K562 (cell line): Measurements from ENCODE around the gene CBY2. TPM values are rescaled to one million over a fixed set of nuclear protein-coding genes. Genes with fewer than 3 reads are reported as not detected.
"Not testable (repeated sequence)": the region's sequence is repeated elsewhere in the genome, so short reads cannot be mapped to it uniquely, and the experiment has no call there.

Source experiments
- ATAC-seq: fragments of 200-7000 bp; cut with Tn5 transposase; 3 replicates; pipeline ENCODE4 v1.9.1; 2020; ENCODE audit warnings: moderate library complexity
- BruUV-seq: library from RNA; stranded (reverse); fragments of 400-500 nt; replicated peaks from 2 replicates; lab custom pipeline; 2021; lab: Mats Ljungman, UMichigan
- CTCF ChIA-PET: fragments of 300-600 bp; formaldehyde crosslinking; extraction: SDS; loops from one replicate; lab custom pipeline; 2021; ENCODE audit warnings: low intra/inter-chr PET ratio; lab: Yijun Ruan, JAX
- POLR2A ChIA-PET: fragments of 300-600, 350-650 bp; sonication (Branson Sonifier 250); formaldehyde crosslinking; extraction: SDS; loops from one replicate; lab custom pipeline; 2021; ENCODE audit warnings: antibody characterized with exemption, inconsistent platforms; lab: Yijun Ruan, JAX
- DNase-seq, 4 experiments: peaks; one replicate each; pipeline versions ENCODE4 v3.0.0 to v3.0.0-alpha.2; 2011 to 2018; ENCODE audit warnings: low spot score in 3 of 4, mixed read lengths in 3 of 4; ENCODE audit errors: extremely low read depth in 1 of 4
- FAIRE-seq: peaks from 2 replicates; lab custom pipeline; 2011; peaks lifted over from hg19 to GRCh38; lab: Jason Lieb, UNC
- H2AFZ ChIP-seq: 2 replicates; pipeline ENCODE4 v1.6.0; 2011; ENCODE audit warnings: low read depth, low read length, control low read depth, inconsistent platforms
- H3K27ac ChIP-seq: fragments of 200-600 bp; 3 replicates; pipeline ENCODE4 v1.8.0; 2011; ENCODE audit warnings: low read depth, mild to moderate bottlenecking, control low read depth, inconsistent platforms, low read length, moderate library complexity, mixed read lengths; ENCODE audit errors: extremely low read depth
- H3K27me3 ChIP-seq, 2 experiments: fragments of 300-600 bp in 1 of 2; 2 replicates in 1 of 2; 3 replicates in 1 of 2; pipeline versions ENCODE4 v1.6.0 to v1.8.0; 2011; ENCODE audit warnings: inconsistent platforms in 2 of 2, low read length in 2 of 2, mild to moderate bottlenecking in 1 of 2, mixed read lengths in 1 of 2, moderate library complexity in 1 of 2; ENCODE audit not compliant: control insufficient read depth in 2 of 2, insufficient read depth in 2 of 2
- H3K36me3 ChIP-seq: fragments of 300-600 bp; 3 replicates; pipeline ENCODE4 v1.8.0; 2011; ENCODE audit warnings: mild to moderate bottlenecking, low read length, inconsistent platforms; ENCODE audit not compliant: control insufficient read depth, insufficient read depth
- H3K4me1 ChIP-seq, 2 experiments: fragments of 200-600 bp in 1 of 2; replicated peaks in 1 of 2; 2 replicates in 1 of 2; 3 replicates in 1 of 2; pipeline versions ENCODE4 v1.5.1 to v1.8.0; 2011; ENCODE audit warnings: inconsistent platforms in 2 of 2, low read length in 2 of 2, mild to moderate bottlenecking in 1 of 2, mixed read lengths in 1 of 2, moderate library complexity in 1 of 2; ENCODE audit not compliant: control insufficient read depth in 2 of 2, insufficient read depth in 2 of 2
- H3K4me2 ChIP-seq: 2 replicates; pipeline ENCODE4 v1.6.1; 2011; ENCODE audit warnings: low read length, control low read depth, inconsistent platforms, mixed read lengths; ENCODE audit not compliant: insufficient read depth
- H3K4me3 ChIP-seq: fragments of 200-600 bp; sonication (generic), shearing (Covaris generic); 2 replicates; pipeline ENCODE4 v1.5.1; 2016; ENCODE audit warnings: control low read depth, inconsistent platforms
- H3K79me2 ChIP-seq: fragments of 200-600 bp; 3 replicates; pipeline ENCODE4 v1.8.0; 2011; ENCODE audit warnings: low read length, inconsistent platforms; ENCODE audit not compliant: control insufficient read depth, insufficient read depth
- H3K9ac ChIP-seq, 2 experiments: 2 replicates each; pipeline versions ENCODE4 v1.6.0 to v1.6.1; 2011; ENCODE audit warnings: low read depth in 2 of 2, low read length in 2 of 2, control low read depth in 1 of 2, inconsistent platforms in 1 of 2, mild to moderate bottlenecking in 1 of 2, mixed read lengths in 1 of 2; ENCODE audit not compliant: insufficient read depth in 1 of 2
- H3K9me1 ChIP-seq: one replicate; pipeline ENCODE4 v1.6.0; 2011; ENCODE audit warnings: inconsistent platforms, mild to moderate bottlenecking, low read length, moderate library complexity; ENCODE audit not compliant: control insufficient read depth, insufficient read depth
- H3K9me3 ChIP-seq: replicated peaks from 2 replicates; pipeline ENCODE4 v1.5.1; 2011; ENCODE audit warnings: low read depth, low read length, inconsistent platforms; ENCODE audit not compliant: control insufficient read depth, insufficient read depth
- H4K20me1 ChIP-seq: replicated peaks from 2 replicates; pipeline ENCODE4 v1.6.1; 2011; ENCODE audit warnings: low read length, inconsistent platforms, mixed read lengths; ENCODE audit not compliant: control insufficient read depth, insufficient read depth
- MYNN ChIP-seq, 2 experiments: sonication (generic); formaldehyde crosslinking in 1 of 2; IDR thresholded peaks; 2 replicates each; pipeline versions ENCODE4 v1.5.0 to v1.6.1; 2016 to 2020; ENCODE audit warnings: antibody characterized with exemption in 1 of 2, missing genetic modification reagents in 1 of 2
- PHB2 ChIP-seq: fragments of 450-650 bp; IDR thresholded peaks from 2 replicates; pipeline ENCODE4 v1.6.1; 2017; ENCODE audit warnings: low read depth
- RFX5 ChIP-seq: IDR thresholded peaks from 2 replicates; pipeline ENCODE4 v1.6.1; 2011; ENCODE audit warnings: low read depth, mild to moderate bottlenecking, improper control_type of control experiment, low read length
- RHOXF2B ChIP-seq: fragments of 250-450 bp; sonication (Bioruptor Pico); conservative IDR thresholded peaks from 2 replicates; pipeline ENCODE4 v1.5.1; 2021
- SAFB2 ChIP-seq: fragments of 200-400 bp; formaldehyde crosslinking; IDR thresholded peaks from 2 replicates; pipeline ENCODE4 v1.6.1; 2018; ENCODE audit warnings: borderline replicate concordance, low read length, low read depth, moderate library complexity; ENCODE audit not compliant: severe bottlenecking
- SMARCC2 ChIP-seq: fragments of 450-650 bp; IDR thresholded peaks from 2 replicates; pipeline ENCODE4 v1.6.1; 2017; ENCODE audit warnings: antibody characterized with exemption, moderate library complexity, mild to moderate bottlenecking, low read depth
- TARDBP ChIP-seq: fragments of 450-650 bp; IDR thresholded peaks from 2 replicates; pipeline ENCODE4 v1.6.1; 2016
- UBTF ChIP-seq, 2 experiments: IDR thresholded peaks; 2 replicates each; pipeline ENCODE4 v1.6.1; 2012; ENCODE audit warnings: improper control_type of control experiment in 2 of 2, low read depth in 2 of 2, low read length in 2 of 2, borderline replicate concordance in 1 of 2
- WGBS: fragments of 100-300 bp; shearing (Covaris generic); methylation state at CpG from one replicate; pipeline ENCODE4 v1.1.6; 2016; ENCODE audit warnings: low coverage, mixed read lengths; ENCODE audit not compliant: insufficient coverage; ENCODE audit errors: missing lambda C conversion rate; 5-methylcytosine and 5-hydroxymethylcytosine counted together
- in situ Hi-C: fragments of 300-500 bp; cut with MboI; formaldehyde crosslinking; loops from 4 replicates; pipeline ENCODE4 v1.15.0; 2018; ENCODE audit warnings: inconsistent platforms, mixed read lengths
- intact Hi-C: fragments of 100-400 bp; cut with micrococcal nuclease; formaldehyde crosslinking; loops from 2 replicates; pipeline ENCODE4 v1.14.2; 2022
- polyA plus RNA-seq, 8 experiments: library from polyadenylated mRNA; depleted of rRNA in 4 of 8; stranded (reverse) in 5 of 8; unstranded in 3 of 8; fragments of >200 nt; fragmentation: Nextera tagmentation in 2 of 8; fragmentation: Illumina TruSeq in 1 of 8; extraction: Ambion mirVana in 2 of 8; extraction: Trizol in 1 of 8; gene quantifications; 2 replicates each; pipeline versions ENCODE4 v1.2.1 to v1.2.3, GENCODE V29; 2011 to 2014; ENCODE audit warnings: inconsistent platforms in 1 of 8, missing spikeins in 1 of 8
- total RNA-seq, 7 experiments: library from RNA; depleted of rRNA in 6 of 7; stranded (reverse); fragments of >200 nt in 6 of 7; fragmentation: Illumina TruSeq in 2 of 7; extraction: Trizol in 2 of 7; gene quantifications; 2 replicates each; pipeline versions ENCODE4 v1.2.1 to v1.2.3, GENCODE V29; 2011 to 2021; ENCODE audit warnings: low replicate concordance in 1 of 7

The CBY2 gene
- total and polyA plus RNA-seq, 9 of the 15 experiments (the other 6 are each of a cell fraction or from before 2014, with no cell fraction given), result 0.09 TPM; not detected in 8

DNA sequence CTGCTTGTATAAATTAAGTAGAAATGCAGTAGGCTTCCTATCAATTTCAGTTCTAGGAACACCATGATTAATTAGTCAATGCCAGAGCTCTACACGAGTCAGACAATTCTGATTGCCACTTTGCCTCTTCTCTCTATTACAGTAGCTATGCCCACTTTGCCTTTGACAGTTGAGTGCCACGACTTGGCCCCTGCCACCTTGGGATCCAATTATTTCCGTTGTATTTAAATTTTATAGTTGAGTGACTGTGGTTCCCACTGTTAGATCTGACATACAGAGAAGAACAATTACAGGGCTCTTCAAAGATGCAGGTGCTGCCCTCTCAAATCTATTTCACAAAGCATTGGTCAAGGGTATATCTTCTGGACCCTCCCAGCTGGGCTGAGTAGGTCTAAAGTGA is 55.5 kb downstream of the CBY2 start:
- H3K27me3 ChIP-seq, H3K4me3 ChIP-seq, DNase-seq, H3K4me1 ChIP-seq, H3K9me1 ChIP-seq, FAIRE-seq, H2AFZ ChIP-seq, H3K4me2 ChIP-seq, H3K9me3 ChIP-seq, in situ Hi-C loops, H3K36me3 ChIP-seq, POLR2A ChIA-PET, CTCF ChIA-PET, H3K9ac ChIP-seq, ATAC-seq, BruUV-seq, H3K27ac ChIP-seq, H3K79me2 ChIP-seq, H4K20me1 ChIP-seq, intact Hi-C loops: not testable (repeated sequence)
- 0% methylated on average over 2 of the region's 3 CpGs for WGBS

DNA sequence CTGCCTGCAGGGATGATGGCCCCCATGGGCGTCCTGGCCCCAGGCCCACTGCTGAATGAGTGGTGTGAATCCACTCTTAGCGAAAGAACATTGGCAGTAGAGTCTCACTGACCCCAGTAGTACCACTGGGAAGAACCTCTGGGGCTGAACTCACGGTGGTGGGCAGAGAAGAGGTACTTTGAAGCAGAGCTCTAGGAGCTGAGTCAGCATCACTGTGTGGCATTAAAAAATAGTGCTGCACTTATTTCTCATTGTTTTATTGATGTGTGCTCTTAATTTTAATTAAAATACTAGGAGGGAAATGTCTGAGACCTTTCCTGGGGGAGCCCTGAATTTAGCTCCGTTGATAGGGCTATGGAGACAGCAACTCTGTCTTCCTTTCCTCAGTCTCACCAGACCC is 61.3 kb downstream of the CBY2 start:
- FAIRE-seq (no peak), ATAC-seq (no peak), DNase-seq (no peak)
- Histone ChIP-seq H3K36me3 (no peaks in the 10 kb centered on the region), H3K4me3 (no peak overlapping the region), H3K4me2 (no peak overlapping the region), H3K27me3 (no peaks in the 10 kb centered on the region), H3K79me2 (no peaks in the 10 kb centered on the region), H3K9me1 (no peaks in the 10 kb centered on the region), H3K27ac (no peak overlapping the region), H3K4me1 (no peaks in the 10 kb centered on the region; a peak in 1 of 5 replicates), H3K9me3 (no peaks in the 10 kb centered on the region), H4K20me1 (no peaks in the 10 kb centered on the region), H2AFZ (no peak overlapping the region), H3K9ac (no peak overlapping the region)
- 4% methylated on average over 4 of the region's 4 CpGs for WGBS
- no TSS peak for BruUV-seq
- intact Hi-C loops, result no loop called here
- no peak for TF ChIP-seq RFX5
- TF ChIP-seq PHB2, result no peak
- no peak for TF ChIP-seq MYNN (IDR thresholded peaks at IDR 0.05)
- TF ChIP-seq MYNN (CRISPR knock-in tag; IDR thresholded peaks at IDR 0.05), result no peak
- no peak for TF ChIP-seq RHOXF2B
- no peak for TF ChIP-seq TARDBP
- TF ChIP-seq SAFB2, result no peak
- no peak for TF ChIP-seq SMARCC2
- TF ChIP-seq UBTF (IDR thresholded peaks at IDR 0.05; ENCODE audit: borderline replicate concordance in 1 of 2, low read depth in 2 of 2, low read length in 2 of 2), result no peak
- in situ Hi-C loops, result no loop called here
- ChIA-PET POLR2A (interaction anchor here (0.6 kb wide), 1 partner anchor 400 kb away, joined by 3 read pairs; no protein-coding TSS in a partner anchor), CTCF (no interaction called here)
